GM11168 (cell line): ENCODE data around the gene PTPN14.

ENCODE experiments used
- in situ Hi-C: fragments of 300-500 bp; cut with MboI; formaldehyde crosslinking; loops from one replicate; pipeline ENCODE4 v1.12.0; 2022; ENCODE audit warnings: low sequenced_read_pairs; ENCODE audit not compliant: unreplicated experiment

Gene PTPN14

DNA sequence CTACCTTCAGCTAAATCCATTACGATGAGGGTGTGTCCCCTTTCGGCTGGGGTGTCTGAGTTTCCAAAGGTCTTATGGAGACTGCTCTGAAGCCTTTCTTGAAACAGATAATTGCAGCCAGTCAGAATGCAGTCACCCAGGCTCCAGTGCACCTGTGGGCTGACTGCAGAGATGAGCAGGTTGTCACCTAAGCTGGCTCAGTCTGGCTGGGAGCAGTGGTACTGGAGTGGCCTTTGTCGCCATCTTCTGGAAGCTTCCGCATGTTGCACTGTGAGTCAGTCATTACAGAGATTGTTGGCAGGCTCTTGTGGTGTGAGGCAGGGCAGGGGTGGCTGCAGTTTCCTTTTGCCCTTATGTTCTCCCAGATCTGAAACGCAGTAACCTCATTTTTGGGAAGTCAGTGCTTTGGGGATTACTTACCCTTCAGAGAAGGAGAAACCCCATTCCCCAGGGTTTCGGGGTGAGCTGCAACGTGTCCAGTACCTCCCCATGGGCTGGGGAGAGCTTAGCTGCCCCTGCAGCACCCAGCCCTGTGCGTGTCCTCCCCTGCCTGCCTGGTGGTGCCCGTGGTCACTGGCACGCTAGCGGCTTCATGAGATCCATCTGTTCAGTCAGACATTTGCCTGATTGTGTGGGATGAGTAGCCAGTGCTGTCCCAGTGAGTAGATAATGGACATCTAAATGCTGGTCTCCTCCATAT lies 222.5 kb downstream of the PTPN14 start:
- in situ Hi-C loops, result loop anchor here (25.0 kb wide), 1 partner anchor 258 kb away; no protein-coding TSS in a partner anchor

DNA sequence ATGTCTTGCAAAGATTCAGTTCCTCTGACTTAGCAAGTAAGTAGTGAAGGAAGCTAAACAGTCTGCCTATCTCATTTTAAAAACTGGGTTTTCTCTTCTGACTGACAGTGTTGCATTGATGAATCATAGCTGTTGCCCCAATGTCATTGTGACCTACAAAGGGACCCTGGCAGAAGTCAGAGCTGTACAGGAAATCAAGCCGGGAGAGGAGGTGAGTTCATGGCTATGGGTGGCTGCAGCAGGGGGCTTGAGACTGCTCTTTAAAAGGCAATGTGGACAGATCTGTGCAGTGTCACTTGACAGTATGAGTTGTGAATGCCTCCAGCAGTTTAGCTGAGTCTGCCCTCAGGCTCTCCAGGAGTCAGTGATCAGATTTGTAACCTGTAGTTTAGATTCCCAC lies 223.9 kb downstream of the PTPN14 start:
- in situ Hi-C loops, result loop anchor here (25.0 kb wide), 1 partner anchor 260 kb away; no protein-coding TSS in a partner anchor

DNA sequence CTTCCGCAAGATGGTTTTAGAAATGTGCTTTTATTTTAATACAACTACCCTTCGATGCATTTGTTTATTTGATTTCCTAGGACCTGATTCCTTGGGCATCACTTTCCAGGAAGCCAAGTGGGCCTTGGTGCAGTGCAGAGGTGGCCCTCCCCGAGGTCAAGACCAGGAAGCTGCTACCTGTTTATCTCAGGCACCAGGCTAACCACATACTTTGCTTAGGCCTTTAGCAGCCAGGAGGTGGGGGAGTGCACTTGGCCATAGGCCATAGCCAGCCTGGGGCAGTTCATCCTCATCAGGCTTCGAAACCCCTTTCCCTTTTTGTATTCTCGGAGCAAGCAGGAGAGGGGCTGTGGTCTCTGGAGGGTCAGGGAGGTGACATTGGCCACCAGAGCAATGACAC lies 225.0 kb downstream of the PTPN14 start:
- in situ Hi-C loops, result loop anchor here (25.0 kb wide), 1 partner anchor 261 kb away; no protein-coding TSS in a partner anchor

DNA sequence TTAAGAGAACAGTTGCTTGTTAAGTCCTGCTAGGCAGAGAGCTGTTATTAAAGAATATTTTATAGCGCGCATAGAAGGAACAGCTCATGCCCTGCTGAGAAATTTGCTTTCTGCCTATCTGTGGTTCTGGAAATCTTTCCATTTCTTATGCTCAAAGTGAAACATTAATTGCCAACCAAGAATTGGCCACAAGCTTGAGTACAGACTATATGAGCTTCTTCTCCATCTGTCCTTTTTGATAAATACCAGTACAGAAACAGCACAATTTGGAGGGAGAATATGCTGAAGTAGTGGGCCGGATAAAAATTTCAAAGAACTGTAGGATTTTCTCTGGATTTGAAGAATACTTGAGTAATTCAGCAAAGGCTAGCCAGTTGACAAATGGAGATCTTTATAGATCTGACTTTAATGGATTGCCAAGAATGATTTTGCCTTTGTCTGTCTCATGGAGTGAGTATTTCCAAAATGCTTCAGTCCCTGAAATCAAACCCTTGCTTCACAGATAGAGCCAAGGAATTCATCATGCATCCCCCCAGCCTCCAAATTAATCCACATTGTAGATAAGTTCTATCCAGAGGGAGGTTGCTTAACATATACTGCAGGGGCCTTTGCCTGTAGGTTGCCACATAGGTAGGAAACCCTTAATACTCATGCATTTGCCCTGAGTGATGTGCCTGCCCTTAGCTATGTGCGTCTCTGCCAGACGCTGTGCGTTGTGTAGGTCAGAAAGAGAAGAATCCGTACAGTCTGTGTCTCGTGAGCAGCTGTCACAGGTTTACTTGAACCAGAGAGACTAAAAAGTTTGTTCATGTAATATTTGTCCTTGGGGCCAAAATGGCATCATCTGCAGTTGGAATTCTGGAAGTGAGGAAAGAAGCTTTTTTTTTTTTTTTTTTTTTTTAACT lies 226.3 kb downstream of the PTPN14 start:
- in situ Hi-C loops, result loop anchor here (25.0 kb wide), 1 partner anchor 262 kb away; no protein-coding TSS in a partner anchor

DNA sequence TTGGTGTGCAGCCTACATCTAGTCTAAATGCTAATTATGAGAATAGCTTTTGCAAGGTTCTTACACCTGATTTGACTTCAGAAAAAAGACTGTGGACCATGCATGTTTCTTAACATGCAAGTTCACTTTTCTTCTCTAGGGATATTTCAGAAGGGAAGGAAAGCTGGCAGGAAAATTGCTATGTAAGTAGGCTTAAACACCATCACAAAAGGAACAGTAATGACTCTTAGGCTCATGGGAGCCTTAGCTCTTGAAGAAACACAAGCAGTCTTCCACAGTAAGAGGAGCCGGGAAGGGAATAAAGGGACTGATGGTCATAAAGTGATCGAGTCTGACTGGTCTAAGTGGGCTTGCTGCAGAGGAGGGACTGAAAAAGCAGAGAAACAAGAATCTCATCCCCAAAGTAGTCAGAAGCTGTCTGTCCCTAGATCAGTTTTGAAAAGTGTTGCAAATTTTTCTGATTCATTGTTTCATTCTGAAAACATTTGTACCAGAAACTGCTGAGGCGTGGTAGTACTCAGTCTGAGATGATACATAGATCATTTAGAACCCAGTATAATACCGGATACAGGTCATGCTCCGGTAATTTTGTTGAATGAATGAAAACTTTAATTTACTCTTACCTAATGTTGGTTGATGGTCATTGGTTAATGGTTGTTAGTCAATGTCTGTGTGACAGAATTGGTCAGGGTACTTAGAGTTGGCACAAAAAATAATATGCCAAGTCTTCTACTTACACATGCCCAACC lies 229.5 kb downstream of the PTPN14 start:
- in situ Hi-C loops, result no loop called here

DNA sequence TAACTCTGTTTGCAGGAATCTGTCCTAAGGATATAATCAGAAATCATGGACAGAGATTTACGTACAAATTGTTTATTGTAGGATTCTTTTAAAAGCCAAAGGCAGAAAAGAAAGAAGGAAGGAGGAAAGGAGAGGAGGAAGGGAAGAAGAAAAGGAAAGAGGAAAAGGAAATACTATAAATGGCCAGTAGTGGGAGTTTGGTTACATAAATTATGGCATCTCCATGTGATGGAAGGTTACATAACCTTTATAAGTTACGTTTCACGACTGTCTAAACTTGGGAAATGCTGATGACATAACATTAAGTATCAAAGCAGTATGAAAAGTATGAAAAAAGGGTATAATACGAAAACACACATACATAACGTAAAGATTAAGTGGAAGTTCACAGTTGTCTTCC lies 231.5 kb downstream of the PTPN14 start:
- in situ Hi-C loops, result no loop called here

DNA sequence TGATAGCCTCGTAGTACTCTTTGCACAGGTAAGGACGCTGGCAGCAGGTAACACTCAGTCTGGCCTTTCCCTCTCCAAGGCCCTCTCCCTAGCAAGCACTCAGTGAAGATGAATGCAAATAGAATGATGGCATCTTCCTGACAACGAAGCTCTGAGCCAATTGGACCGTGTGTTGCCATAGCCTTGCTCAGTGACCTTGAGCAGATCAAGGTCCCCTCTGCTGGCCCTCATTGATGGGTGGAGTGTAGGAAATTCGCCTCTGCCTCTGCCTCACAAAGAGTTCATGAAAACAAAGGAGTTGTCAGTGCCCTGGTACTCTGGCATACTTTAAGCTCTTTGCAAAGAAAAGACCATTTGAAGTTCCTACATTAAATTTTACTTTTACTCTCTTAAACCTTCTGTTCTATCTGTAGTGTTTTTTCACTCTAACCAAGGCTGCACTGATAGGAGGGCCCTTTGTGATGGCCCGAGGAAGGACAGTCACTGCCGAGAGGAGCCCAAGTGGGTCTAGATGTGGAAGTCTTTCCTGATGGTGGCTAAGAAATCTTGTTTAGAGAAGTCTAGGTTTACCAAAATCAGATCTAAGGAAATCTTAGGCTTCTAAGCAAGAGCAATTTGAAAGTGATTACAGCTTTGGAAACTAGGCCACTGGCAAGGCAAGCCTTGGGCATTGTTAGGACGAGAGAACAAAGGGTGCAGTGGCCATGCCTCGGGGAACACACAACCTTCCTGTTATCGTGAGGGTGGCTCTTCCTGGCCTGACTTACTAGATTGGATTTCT lies 232.3 kb downstream of the PTPN14 start:
- in situ Hi-C loops, result no loop called here

DNA sequence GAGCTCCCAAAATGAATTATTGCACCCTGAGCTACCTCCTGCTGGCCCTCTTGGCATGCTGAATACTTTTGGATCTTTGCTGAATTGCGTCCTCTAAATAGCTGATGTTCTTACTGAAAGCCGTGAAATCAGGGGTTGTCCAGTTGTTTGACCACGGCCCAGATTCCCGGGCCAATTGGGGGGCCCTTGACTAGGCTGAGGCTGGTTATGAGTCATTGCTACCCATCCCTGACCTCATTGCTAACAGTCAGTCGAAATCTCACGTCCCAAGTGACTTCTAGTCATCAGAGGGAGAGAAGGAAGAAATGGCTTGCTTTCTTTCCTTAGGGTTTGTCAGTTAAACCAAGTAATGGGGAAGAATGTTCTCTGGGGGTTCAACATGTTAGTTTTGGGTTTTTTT lies 233.0 kb downstream of the PTPN14 start:
- in situ Hi-C loops, result no loop called here

DNA sequence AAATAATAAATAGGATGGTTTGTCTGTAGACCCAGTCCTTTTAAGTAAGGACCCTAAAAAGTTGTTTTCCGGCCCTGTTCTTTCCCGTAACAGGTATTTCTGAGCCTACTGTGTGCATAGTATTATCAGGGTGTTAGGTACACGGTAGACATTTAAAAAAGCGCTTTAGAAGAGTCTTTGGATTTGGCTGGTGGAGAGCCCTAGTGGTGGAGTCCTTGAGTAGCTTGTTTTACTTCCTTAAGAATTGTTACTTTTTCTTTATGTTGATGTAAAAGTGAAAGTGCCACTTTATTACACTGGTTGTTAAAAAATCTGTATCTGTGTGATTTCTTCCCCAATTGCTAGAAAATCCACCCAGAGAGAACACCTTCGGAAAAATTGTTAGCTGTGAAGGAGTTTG lies 233.7 kb downstream of the PTPN14 start:
- in situ Hi-C loops, result no loop called here

DNA sequence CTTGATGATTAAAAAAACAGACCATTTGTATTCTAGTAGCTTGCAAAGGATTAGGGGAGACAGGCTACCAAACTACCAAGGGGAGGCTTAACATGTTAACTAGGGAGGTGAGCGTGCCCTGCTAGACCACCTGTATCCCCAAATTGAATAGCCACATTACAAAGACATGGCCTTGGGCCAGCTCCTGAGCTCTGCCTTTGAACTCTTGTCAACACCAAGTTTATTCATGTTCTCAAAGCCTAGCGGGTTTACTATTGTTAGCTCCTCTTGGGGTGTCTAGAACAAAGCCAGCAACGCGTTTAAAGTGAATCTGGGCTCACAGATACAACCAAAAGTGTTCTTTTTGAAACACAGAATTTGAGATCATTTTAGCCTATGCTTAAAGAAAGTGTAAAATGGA lies 234.1 kb downstream of the PTPN14 start:
- in situ Hi-C loops, result no loop called here

DNA sequence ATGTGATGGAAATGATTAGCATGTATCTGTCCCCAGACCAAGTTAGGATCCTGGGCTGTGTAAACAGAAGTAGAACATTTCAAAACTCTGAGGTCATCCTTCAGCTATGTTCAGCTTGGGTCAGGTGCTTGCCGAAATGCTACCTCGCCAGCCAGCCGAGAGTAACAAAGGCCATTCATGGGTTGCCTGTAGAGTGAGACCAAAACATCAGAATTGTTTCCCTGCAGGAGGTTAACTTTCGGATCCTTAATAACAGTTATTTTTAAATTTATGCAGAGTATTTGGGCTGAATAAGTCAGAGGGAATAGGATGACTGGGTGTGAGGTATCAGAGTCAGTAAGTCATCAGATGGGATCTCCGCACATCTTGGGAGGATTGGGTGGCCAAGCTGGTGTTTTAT lies 234.8 kb downstream of the PTPN14 start:
- in situ Hi-C loops, result no loop called here

DNA sequence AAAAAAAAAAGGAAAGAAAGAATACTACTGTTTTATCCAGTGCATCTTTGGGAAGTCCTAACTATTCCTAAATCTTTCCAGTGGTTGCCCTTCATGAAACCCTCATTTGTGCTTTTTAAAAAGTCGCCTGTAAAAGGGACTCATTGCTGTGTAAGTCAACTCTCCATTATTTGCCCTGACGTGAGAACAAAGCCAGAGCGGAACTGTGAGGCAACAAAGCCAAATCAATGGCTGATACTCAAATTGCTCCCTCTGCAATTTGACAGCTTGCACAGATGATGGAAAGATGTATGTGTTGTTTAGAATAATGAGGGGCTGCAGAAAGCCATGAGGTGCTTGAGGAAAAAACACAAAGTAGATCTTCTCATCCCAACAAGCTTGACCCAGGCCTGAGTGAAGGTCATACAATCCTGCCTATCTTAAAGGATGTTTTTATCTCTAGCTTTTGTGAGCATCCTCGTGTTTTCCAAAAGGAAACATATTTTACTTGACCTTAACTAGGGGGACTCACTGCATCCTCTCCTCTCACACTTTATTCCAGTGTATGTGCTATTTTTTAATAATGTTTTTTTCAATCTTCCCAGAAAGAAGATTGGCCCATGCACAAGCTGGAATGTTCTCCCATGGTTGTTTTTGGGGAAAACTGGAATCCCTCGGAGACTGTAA lies 237.1 kb downstream of the PTPN14 start:
- in situ Hi-C loops, result no loop called here

DNA sequence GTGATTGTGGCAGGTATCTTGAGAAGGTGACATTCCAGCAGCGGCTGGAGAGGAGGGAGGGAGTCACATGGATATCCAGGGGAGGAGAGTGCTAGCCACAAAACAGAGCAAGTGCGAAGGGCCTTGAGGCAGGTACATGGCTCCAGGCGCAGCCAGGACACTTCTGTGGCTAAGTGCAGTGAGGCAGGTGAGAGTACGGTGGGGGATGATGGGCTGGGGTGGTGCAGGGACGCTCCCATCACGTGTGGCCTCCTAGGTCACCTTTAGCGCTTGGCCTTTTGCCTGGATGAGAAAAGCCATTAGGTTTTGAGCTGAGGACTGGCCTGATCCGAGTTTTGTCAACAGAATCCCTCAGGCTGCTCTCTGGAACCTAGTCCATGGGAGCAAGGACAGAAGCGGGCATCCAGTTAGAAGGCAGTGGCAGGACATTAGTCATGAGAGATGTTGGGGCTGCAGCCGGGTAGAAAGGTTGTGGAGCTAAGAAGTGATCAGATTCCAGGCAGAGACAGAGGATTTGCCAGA lies 238.8 kb downstream of the PTPN14 start:
- in situ Hi-C loops, result no loop called here

DNA sequence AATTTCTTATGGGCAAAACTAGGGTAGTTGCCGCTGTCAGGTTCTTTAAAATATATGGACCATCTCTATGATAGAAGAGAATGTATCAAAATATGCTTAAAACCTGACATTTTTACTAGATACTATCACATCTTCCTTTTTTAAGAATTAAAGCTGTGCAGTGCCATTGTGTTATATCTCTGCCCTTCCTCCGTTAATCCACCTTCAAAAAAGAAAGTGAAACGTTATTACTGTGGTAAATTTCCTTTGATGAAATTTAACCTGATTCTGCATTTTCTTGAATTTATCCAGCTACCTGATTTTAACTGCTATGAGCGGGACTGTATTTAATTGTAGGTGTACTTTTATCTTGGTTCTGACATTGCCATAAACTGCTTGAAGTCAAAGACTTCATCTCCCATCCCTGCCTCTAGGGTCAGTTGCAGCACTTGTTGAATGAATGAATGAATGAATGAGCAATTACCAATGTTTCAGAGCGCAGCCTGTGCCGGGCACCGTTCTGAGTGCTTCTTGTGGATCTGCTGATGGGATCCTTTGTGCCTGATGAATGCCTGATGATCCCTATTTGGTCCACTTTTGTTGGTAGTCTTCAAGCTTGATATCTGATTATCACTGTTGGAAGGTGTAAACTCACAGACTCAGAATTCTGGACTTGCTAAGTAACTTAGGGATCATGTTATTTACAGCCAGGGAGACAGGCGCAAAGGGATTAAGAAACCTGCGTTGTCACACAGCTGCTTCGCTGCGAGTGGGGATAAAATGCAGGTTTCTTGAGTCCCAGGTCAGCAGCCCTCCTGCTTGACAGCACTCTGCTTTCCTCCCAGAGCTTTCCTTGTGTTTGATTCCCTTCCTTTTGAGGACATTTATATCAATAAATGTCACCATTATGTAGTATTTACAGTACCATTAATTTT lies 240.4 kb downstream of the PTPN14 start:
- in situ Hi-C loops, result no loop called here

DNA sequence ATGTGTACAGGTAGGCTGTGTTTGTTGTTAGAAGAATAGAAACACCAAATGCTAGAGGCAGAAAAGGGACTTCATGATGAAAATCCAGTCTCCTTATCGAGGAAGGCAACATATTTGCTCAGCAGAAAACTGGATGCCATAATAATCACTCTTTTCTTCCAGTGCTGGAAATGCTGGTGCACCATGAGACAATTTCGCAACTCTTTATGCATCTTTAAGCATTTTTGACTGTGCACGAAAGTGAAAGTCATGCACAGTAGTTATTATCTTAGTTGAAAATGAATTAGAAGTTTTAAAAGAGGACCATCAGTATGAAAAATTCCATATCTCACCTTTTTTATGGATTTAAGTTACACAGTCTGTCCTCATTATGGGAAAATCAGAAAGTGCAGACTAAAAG lies 241.4 kb downstream of the PTPN14 start:
- in situ Hi-C loops, result no loop called here

DNA sequence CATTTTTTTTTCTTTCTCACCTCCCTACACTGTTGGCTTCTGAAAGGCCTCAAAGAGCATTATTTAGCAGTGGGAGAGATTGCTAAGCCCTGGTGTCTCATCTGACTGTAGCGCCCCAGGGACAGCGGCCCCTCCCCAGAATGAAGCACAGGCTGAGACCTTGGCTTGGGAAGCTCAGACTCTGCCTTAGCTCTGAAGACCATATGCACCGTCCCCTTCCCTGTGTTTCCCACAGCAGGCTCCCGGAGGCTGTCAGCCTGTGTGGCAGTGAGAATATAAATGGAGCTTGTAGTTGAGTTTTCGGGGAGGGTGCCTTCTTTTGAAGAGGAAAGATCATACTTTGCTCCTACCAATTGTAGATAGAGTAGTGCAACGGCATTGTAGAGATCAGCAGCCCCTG lies 245.1 kb downstream of the PTPN14 start:
- in situ Hi-C loops, result no loop called here

DNA sequence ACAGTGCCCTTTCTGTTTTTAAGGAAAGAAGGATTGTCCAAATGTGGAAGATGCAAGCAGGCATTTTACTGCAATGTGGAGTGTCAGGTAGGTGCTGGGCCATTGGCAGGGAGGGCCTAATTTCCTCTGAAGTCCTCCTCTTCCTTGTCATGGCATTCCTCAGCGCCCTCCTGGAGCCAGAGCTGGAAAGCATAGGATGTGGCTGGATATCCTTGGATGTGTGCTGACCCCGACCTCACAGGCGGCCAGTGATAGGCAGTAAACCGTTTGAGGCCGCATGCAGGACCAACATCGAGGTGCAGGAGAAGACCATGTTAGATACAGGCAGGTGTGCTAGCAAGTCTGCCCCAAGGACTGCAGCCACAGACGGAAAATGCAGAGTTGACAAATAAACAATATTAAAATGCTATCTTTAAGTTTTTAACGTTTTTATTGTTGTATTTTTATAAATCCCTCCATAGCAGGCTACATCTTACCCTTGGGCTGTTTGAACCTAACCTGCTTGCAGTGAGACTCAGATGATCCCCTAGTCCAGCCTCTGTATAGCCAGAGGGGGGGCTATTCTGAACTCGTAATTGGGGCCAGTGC lies 246.1 kb downstream of the PTPN14 start:
- in situ Hi-C loops, result no loop called here
